Common myeloid progenitor, CD34-positive (primary cell): Measurements from ENCODE around the gene HMG20B.

Experiments used
- CTCF ChIA-PET: fragments of 350-600 bp; sonication (Branson Sonifier 250); formaldehyde crosslinking; loops from one replicate; lab custom pipeline; 2021; ENCODE audit warnings: antibody characterized with exemption; lab: Charles Lee
- POLR2A ChIA-PET: fragments of 350-600 bp; sonication (Branson Sonifier 250); formaldehyde crosslinking; loops from one replicate; lab custom pipeline; 2021; ENCODE audit warnings: antibody characterized with exemption; lab: Charles Lee
- DNase-seq, 3 donors: peaks; one replicate each; pipeline versions ENCODE4 v3.0.0 to v3.0.0-alpha.2; 2013
- H3K27ac ChIP-seq, 2 experiments: 1 replicate in 1 of 2; 2 replicates in 1 of 2; pipeline ENCODE4 v1.7.0; 2013; ENCODE audit warnings: inconsistent platforms in 2 of 2, low read length in 2 of 2, mild to moderate bottlenecking in 2 of 2, low read depth in 1 of 2, moderate library complexity in 1 of 2; ENCODE audit not compliant: severe bottlenecking in 2 of 2, insufficient read depth in 1 of 2, poor library complexity in 1 of 2
- H3K27me3 ChIP-seq, 5 experiments: replicated peaks in 2 of 5; 1 replicate in 3 of 5; 2 replicates in 2 of 5; pipeline versions ENCODE4 v1.6.1 to v1.7.0; 2013; ENCODE audit warnings: low read length in 4 of 5, mild to moderate bottlenecking in 2 of 5, moderate library complexity in 2 of 5, inconsistent platforms in 1 of 5; ENCODE audit not compliant: insufficient read depth in 5 of 5, control insufficient read depth in 4 of 5
- H3K36me3 ChIP-seq, 4 experiments: 1 replicate in 2 of 4; 2 replicates in 2 of 4; pipeline versions ENCODE4 v1.6.1 to v1.7.0; 2013; ENCODE audit warnings: low read length in 3 of 4, control low read depth in 1 of 4, mild to moderate bottlenecking in 1 of 4; ENCODE audit not compliant: control insufficient read depth in 4 of 4, insufficient read depth in 4 of 4
- H3K4me1 ChIP-seq, 4 experiments: 1 replicate in 3 of 4; 2 replicates in 1 of 4; pipeline versions ENCODE4 v1.6.1 to v1.7.1; 2013; ENCODE audit warnings: low read length in 3 of 4, mild to moderate bottlenecking in 3 of 4, control low read depth in 1 of 4, inconsistent platforms in 1 of 4, moderate library complexity in 1 of 4; ENCODE audit not compliant: control insufficient read depth in 4 of 4, insufficient read depth in 4 of 4; ENCODE audit errors: control extremely low read depth in 1 of 4
- H3K4me3 ChIP-seq, 7 experiments: 1 replicate in 4 of 7; 2 replicates in 3 of 7; pipeline versions ENCODE4 v1.5.1 to v1.7.0; 2013; ENCODE audit warnings: mild to moderate bottlenecking in 7 of 7, low read length in 6 of 7, moderate library complexity in 6 of 7, inconsistent platforms in 2 of 7, low read depth in 2 of 7, control low read depth in 1 of 7; ENCODE audit not compliant: insufficient read depth in 4 of 7, control insufficient read depth in 1 of 7; ENCODE audit errors: extremely low read depth in 1 of 7
- H3K9me3 ChIP-seq, 5 experiments: 1 replicate in 4 of 5; 2 replicates in 1 of 5; pipeline versions ENCODE4 v1.6.1 to v1.7.1; 2013; ENCODE audit warnings: low read length in 4 of 5, mild to moderate bottlenecking in 2 of 5, inconsistent platforms in 1 of 5, low read depth in 1 of 5, moderate library complexity in 1 of 5; ENCODE audit not compliant: control insufficient read depth in 4 of 5, insufficient read depth in 2 of 5; ENCODE audit errors: control extremely low read depth in 1 of 5
- WGBS: methylation state at CpG from one replicate; pipeline ENCODE4 v1.1.5; 2013; ENCODE audit not compliant: insufficient coverage; 5-methylcytosine and 5-hydroxymethylcytosine counted together

The HMG20B gene

GRCh38 chr19:3617463-3617862 is 44.7 kb downstream of the HMG20B start:
- Histone ChIP-seq H3K36me3 (peaks cover 0 to 51% (median 34%) of the 10 kb centered on the region in 4 experiments), H3K27me3 (no peaks in the 10 kb centered on the region), H3K9me3 (no peaks in the 10 kb centered on the region), H3K4me3 (peak overlapping the region in 5 of 7 experiments; percentile 19 to 71 (median 55)), H3K4me1 (peaks cover 0 to 21% (median 21%) of the 10 kb centered on the region in 4 experiments), H3K27ac (peak overlapping the region in 1 of 2 experiments; percentile 62)
- CTCF ChIA-PET = interaction anchor here (1.4 to 8.5 kb wide), 3 partner anchors 9 to 73 kb away, joined by 4 to 91 read pairs (median 18); partner anchors contain the start of gene GIPC3
- peak; percentile 72 to 87 (median 86) for DNase-seq
- POLR2A ChIA-PET = interaction anchor here (0.6 kb wide), 1 partner anchor 138 kb away, joined by 3 read pairs; no protein-coding TSS in a partner anchor
- 5% methylated on average over 19 of the region's 19 CpGs for WGBS

DNA sequence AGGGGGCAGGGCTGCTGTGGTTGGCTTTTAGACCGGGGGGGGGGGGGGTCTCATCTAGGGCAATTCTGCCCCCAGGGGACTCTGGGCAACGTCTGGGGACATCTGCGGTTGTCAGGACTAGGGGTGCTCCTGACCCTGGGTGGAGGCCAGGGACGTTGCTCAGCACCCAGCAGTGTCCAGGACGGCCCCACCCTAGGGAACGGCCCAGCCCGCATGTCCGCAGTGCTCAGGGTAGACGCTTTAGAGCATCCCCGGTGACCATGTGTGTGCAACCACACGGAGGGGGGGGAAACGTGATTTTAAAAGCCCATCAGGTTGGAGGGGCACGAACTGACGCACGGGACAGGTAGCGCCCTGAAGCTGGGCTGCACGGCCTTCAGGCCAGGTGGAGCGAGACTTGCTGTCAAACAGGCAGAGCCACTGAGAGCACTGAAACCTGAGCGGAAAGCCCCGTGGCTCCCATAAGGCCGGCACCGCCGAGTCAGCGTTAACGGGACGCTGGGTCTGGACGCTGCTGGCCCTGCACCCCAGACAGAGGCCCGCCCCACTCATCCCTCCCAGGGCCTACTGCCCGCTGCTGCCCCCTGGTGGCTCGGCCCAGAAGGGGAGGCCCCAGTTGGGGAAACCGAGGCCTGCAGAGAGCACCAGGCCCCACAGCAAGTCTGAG is 45.5 kb downstream of the HMG20B start:
- CTCF ChIA-PET = interaction anchor here (1.4 to 8.5 kb wide), 3 partner anchors 10 to 73 kb away, joined by 4 to 91 read pairs (median 18); partner anchors contain the start of gene GIPC3
- H3K9me3 ChIP-seq = no peaks in the 10 kb centered on the region
- no peak overlapping the region for H3K27ac ChIP-seq
- H3K4me1 ChIP-seq = peaks cover 0 to 21% (median 21%) of the 10 kb centered on the region in 4 experiments
- peak in 2 of 3 donors; percentile 35 to 51 for DNase-seq
- H3K27me3 ChIP-seq = no peaks in the 10 kb centered on the region
- peaks cover 0 to 50% (median 35%) of the 10 kb centered on the region in 4 experiments for H3K36me3 ChIP-seq
- 45% methylated on average over 30 of the region's 31 CpGs for WGBS
- peak overlapping the region in 4 of 7 experiments; percentile 13 to 71 (median 61) for H3K4me3 ChIP-seq
- POLR2A ChIA-PET = interaction anchor here (0.6 kb wide), 1 partner anchor 137 kb away, joined by 3 read pairs; no protein-coding TSS in a partner anchor

DNA sequence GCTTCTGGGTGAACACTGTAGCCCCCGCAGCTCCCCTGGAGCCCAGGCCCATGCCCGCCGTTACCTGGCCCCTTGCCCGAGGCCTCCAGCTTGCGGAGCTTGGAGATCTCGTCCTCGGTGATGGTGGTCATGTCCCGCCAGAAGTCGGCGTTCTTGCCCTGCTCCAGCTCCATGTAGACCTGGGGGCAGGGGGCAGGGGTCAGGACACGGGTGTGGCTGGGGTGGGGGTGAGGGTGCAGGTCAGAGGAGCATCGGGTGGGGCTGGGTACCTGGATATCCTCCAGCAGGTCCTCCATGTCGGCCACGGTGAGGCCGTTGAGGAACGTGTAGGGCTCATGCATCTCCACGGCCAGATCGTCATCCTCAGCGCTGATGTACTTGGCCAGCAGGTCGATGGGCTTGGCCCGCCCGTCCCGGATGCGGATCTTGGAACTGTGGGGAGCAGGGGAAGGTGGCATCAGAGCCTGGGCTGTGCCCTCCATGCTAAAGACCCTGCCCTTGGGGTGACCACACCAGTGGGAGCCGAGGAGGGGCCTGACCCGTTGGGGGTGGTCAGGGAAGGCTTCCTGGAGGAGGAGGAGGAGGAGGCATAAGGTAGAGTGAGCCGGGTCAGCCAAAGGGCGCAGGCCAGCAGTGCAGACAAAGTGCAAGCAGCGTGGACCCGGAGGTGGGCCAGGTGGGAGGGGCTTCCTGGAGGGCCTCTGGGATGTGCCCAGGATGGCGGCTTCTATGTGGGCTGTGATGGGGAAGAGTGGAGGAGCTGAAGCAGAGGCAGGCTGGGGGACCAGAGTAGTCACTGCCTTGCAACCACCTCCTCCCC is 46.3 kb downstream of the HMG20B start:
- no peaks in the 10 kb centered on the region for H3K27me3 ChIP-seq
- ChIA-PET CTCF (interaction anchor here (3.3 to 8.5 kb wide), 2 partner anchors 10 to 31 kb away, joined by 18 to 91 read pairs; partner anchors contain the start of gene GIPC3), POLR2A (no interaction called here)
- H3K9me3 ChIP-seq = no peaks in the 10 kb centered on the region
- peaks cover 0 to 21% (median 21%) of the 10 kb centered on the region in 4 experiments for H3K4me1 ChIP-seq
- WGBS = 94% methylated on average over 28 of the region's 31 CpGs
- no peak for DNase-seq
- no peak overlapping the region for H3K27ac ChIP-seq
- no peak overlapping the region for H3K4me3 ChIP-seq
- H3K36me3 ChIP-seq = peaks cover 0 to 51% (median 34%) of the 10 kb centered on the region in 4 experiments

- 95% methylated on average over 12 of the region's 17 CpGs for WGBS
- DNase-seq = no peak
- no peaks in the 10 kb centered on the region for H3K9me3 ChIP-seq
- POLR2A ChIA-PET = no interaction called here
- H3K4me1 ChIP-seq = peaks cover 0 to 25% (median 25%) of the 10 kb centered on the region in 4 experiments
- no peak overlapping the region for H3K27ac ChIP-seq
- CTCF ChIA-PET = interaction anchor here (3.3 to 8.5 kb wide), 2 partner anchors 11 to 32 kb away, joined by 18 to 91 read pairs; partner anchors contain the start of gene GIPC3
- peaks cover 0 to 49% (median 34%) of the 10 kb centered on the region in 4 experiments for H3K36me3 ChIP-seq
- no peak overlapping the region for H3K4me3 ChIP-seq
- H3K27me3 ChIP-seq = no peaks in the 10 kb centered on the region
Observed at GRCh38 chr19:3619631-3620012, 46.9 kb downstream of the HMG20B start.

DNA sequence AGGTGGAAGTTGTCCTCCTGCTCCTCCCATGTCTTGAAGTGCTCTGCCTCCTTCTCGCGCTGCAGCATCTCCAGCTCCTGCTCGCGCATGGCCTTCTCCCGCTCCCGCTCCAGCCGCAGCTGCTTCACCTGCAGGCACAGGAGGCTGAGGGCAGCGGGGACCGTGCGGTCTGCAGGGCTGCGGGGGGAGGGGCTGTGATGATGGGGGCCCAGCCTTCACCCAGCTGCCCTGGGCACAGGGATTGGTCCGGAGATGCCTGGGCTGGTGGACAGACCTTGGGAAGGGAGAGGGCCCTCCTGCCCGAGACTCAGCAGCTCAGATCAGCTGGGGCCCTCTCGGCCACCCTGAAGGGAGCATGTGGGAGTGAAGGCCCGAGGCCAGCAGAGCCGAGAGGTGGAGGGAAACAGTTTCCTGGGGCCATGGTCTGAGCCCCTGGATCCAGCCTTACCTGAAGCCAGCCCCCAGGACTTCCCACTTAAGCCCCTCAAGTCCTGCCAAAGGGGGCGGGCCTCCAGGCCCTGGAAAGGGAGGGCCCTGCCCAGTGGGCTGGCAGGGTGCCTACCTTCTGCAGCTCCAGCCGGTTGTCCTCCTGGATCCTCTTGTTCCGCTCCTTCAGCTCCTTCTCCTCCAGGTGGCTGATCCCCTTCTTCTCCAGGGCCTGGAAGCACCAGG is 47.5 kb downstream of the HMG20B start:
- WGBS = over 99% methylated on average over 14 of the region's 19 CpGs
- Histone ChIP-seq H3K27ac (no peak overlapping the region), H3K9me3 (no peaks in the 10 kb centered on the region), H3K36me3 (peaks cover 0 to 46% (median 34%) of the 10 kb centered on the region in 4 experiments), H3K4me3 (no peak overlapping the region), H3K27me3 (no peaks in the 10 kb centered on the region), H3K4me1 (peaks cover 3 to 32% (median 29%) of the 10 kb centered on the region in 4 experiments)
- POLR2A ChIA-PET = no interaction called here
- CTCF ChIA-PET = interaction anchor here (0.6 to 8.5 kb wide), 3 partner anchors 12 to 137 kb away, joined by 3 to 91 read pairs (median 18); partner anchors contain the start of genes GIPC3 and SMIM44
- no peak for DNase-seq

- H3K4me1 ChIP-seq = peaks cover 3 to 39% (median 36%) of the 10 kb centered on the region in 4 experiments
- peaks cover 0 to 42% (median 31%) of the 10 kb centered on the region in 4 experiments for H3K36me3 ChIP-seq
- CTCF ChIA-PET = interaction anchor here (0.6 to 8.5 kb wide), 2 partner anchors 33 to 138 kb away, joined by 3 to 91 read pairs; partner anchors contain the start of genes GIPC3 and SMIM44
- no peaks in the 10 kb centered on the region for H3K9me3 ChIP-seq
- 95% methylated on average over 18 of the region's 24 CpGs for WGBS
- POLR2A ChIA-PET = no interaction called here
- H3K4me3 ChIP-seq = no peak overlapping the region
- H3K27ac ChIP-seq = no peak overlapping the region
- no peaks in the 10 kb centered on the region for H3K27me3 ChIP-seq
- no peak for DNase-seq
Observed at GRCh38 chr19:3620817-3621547, 48.2 kb downstream of the HMG20B start.
